H9 (cell line): ENCODE results near the gene PPARG. TPM values are rescaled to one million over a fixed set of nuclear protein-coding genes. Genes with fewer than 3 reads are reported as not detected.
A peak's percentile ranks its signal among the peaks of the same experiment; 100 is the strongest.

Source experiments
- DNase-seq: peaks from one replicate; pipeline ENCODE4 v3.0.0-alpha.2; 2017
- H2AFZ ChIP-seq: one replicate; pipeline ENCODE4 v1.6.1; 2013; ENCODE audit warnings: mild to moderate bottlenecking, low read length, control low read depth, moderate library complexity
- H2AK5ac ChIP-seq: 2 replicates; pipeline ENCODE4 v1.6.1; 2013; ENCODE audit warnings: low read length, control low read depth, mixed read lengths; ENCODE audit not compliant: insufficient read length
- H2BK120ac ChIP-seq: one replicate; pipeline ENCODE4 v1.6.1; 2013; ENCODE audit warnings: low read depth, mild to moderate bottlenecking, low read length, control low read depth, inconsistent platforms; ENCODE audit not compliant: poor library complexity, severe bottlenecking
- H2BK12ac ChIP-seq: 2 replicates; pipeline ENCODE4 v1.6.1; 2013; ENCODE audit warnings: low read length, control low read depth, mixed read lengths, low read depth; ENCODE audit not compliant: insufficient read length
- H2BK15ac ChIP-seq: 2 replicates; pipeline ENCODE4 v1.6.1; 2013; ENCODE audit warnings: low read depth, low read length, control low read depth
- H2BK20ac ChIP-seq: one replicate; pipeline ENCODE4 v1.6.1; 2013; ENCODE audit warnings: low read depth, mild to moderate bottlenecking, low read length, control low read depth, inconsistent platforms; ENCODE audit not compliant: poor library complexity, severe bottlenecking
- H2BK5ac ChIP-seq: 2 replicates; pipeline ENCODE4 v1.6.1; 2013; ENCODE audit warnings: low read length, control low read depth, mixed read lengths; ENCODE audit not compliant: insufficient read length
- H3K14ac ChIP-seq: 2 replicates; pipeline ENCODE4 v1.6.1; 2013; ENCODE audit warnings: low read length, control low read depth; ENCODE audit not compliant: insufficient read depth
- H3K18ac ChIP-seq: 2 replicates; pipeline ENCODE4 v1.6.1; 2013; ENCODE audit warnings: low read depth, mild to moderate bottlenecking, mixed read lengths, low read length, control low read depth; ENCODE audit not compliant: insufficient read length
- H3K23ac ChIP-seq: 2 replicates; pipeline ENCODE4 v1.6.1; 2013; ENCODE audit warnings: low read length, control low read depth, mixed read lengths, low read depth; ENCODE audit not compliant: insufficient read length
- H3K23me2 ChIP-seq: 2 replicates; pipeline ENCODE4 v1.6.1; 2013; ENCODE audit warnings: low read depth, mild to moderate bottlenecking, mixed read lengths, low read length, control low read depth; ENCODE audit not compliant: insufficient read length, poor library complexity, severe bottlenecking
- H3K27ac ChIP-seq: 2 replicates; pipeline ENCODE4 v1.5.1; 2013; ENCODE audit warnings: low read length, control low read depth, mixed read lengths, low read depth; ENCODE audit not compliant: insufficient read length
- H3K27me3 ChIP-seq: 2 replicates; pipeline ENCODE4 v1.6.1; 2013; ENCODE audit warnings: low read length, control low read depth, inconsistent platforms; ENCODE audit not compliant: insufficient read depth
- H3K4ac ChIP-seq: 2 replicates; pipeline ENCODE4 v1.6.1; 2013; ENCODE audit warnings: low read depth, mild to moderate bottlenecking, control low read depth, inconsistent platforms, low read length, moderate library complexity
- H3K4me1 ChIP-seq: 2 replicates; pipeline ENCODE4 v1.6.1; 2013; ENCODE audit warnings: low read length, control low read depth, inconsistent platforms; ENCODE audit not compliant: insufficient read depth
- H3K4me2 ChIP-seq: 2 replicates; pipeline ENCODE4 v1.6.1; 2013; ENCODE audit warnings: low read length, control low read depth, mixed read lengths; ENCODE audit not compliant: insufficient read length, insufficient read depth
- H3K56ac ChIP-seq: 2 replicates; pipeline ENCODE4 v1.6.1; 2013; ENCODE audit warnings: low read depth, mild to moderate bottlenecking, mixed read lengths, low read length, control low read depth; ENCODE audit not compliant: insufficient read length
- H3K79me1 ChIP-seq: 2 replicates; pipeline ENCODE4 v1.6.1; 2013; ENCODE audit warnings: low read depth, mild to moderate bottlenecking, moderate library complexity, low read length, control low read depth, inconsistent platforms; ENCODE audit not compliant: insufficient read depth, poor library complexity, severe bottlenecking
- H3K79me2 ChIP-seq: 2 replicates; pipeline ENCODE4 v1.6.1; 2013; ENCODE audit warnings: low read length, control low read depth, inconsistent platforms; ENCODE audit not compliant: insufficient read depth
- H3K9ac ChIP-seq: 2 replicates; pipeline ENCODE4 v1.6.1; 2013; ENCODE audit warnings: low read length, control low read depth, mixed read lengths; ENCODE audit not compliant: insufficient read length; ENCODE audit errors: extremely low read depth
- H3K9me3 ChIP-seq: one replicate; pipeline ENCODE4 v1.6.1; 2013; ENCODE audit warnings: low read depth, low read length, inconsistent platforms; ENCODE audit not compliant: control insufficient read depth
- H3T11ph ChIP-seq: one replicate; pipeline ENCODE4 v1.6.1; 2013; ENCODE audit warnings: mild to moderate bottlenecking, low read length, control low read depth, inconsistent platforms
- H4K20me1 ChIP-seq: one replicate; pipeline ENCODE4 v1.6.1; 2013; ENCODE audit not compliant: control insufficient read depth, insufficient read length, insufficient read depth
- H4K5ac ChIP-seq: 2 replicates; pipeline ENCODE4 v1.6.1; 2013; ENCODE audit warnings: low read depth, mild to moderate bottlenecking, mixed read lengths, low read length, control low read depth; ENCODE audit not compliant: insufficient read length
- H4K8ac ChIP-seq: replicated peaks from 2 replicates; pipeline ENCODE4 v1.6.1; 2013; ENCODE audit warnings: low read length, control low read depth, mixed read lengths, low read depth; ENCODE audit not compliant: insufficient read length
- H4K91ac ChIP-seq: 2 replicates; pipeline ENCODE4 v1.6.1; 2013; ENCODE audit warnings: low read depth, mild to moderate bottlenecking, moderate library complexity, mixed read lengths, low read length, control low read depth; ENCODE audit not compliant: insufficient read length
- H3K27ac Mint-ChIP-seq, 3 experiments: 2 replicates in 2 of 3; 3 replicates in 1 of 3; pipeline ENCODE4 v1.8.0; 2020 to 2021; ENCODE audit warnings: mixed read lengths in 3 of 3, mild to moderate bottlenecking in 1 of 3, moderate library complexity in 1 of 3
- H3K27me3 Mint-ChIP-seq: 2 replicates; pipeline ENCODE4 v1.8.0; 2021; ENCODE audit warnings: low read depth, mild to moderate bottlenecking, moderate library complexity, mixed read lengths
- H3K36me3 Mint-ChIP-seq, 3 experiments: 2 replicates in 2 of 3; 3 replicates in 1 of 3; pipeline ENCODE4 v1.8.0; 2020 to 2021; ENCODE audit warnings: low read depth in 3 of 3, mixed read lengths in 3 of 3; ENCODE audit not compliant: insufficient read depth in 1 of 3
- H3K4me1 Mint-ChIP-seq, 2 experiments: 2 replicates each; pipeline ENCODE4 v1.8.0; 2020; ENCODE audit warnings: mixed read lengths in 2 of 2
- H3K4me3 Mint-ChIP-seq, 2 experiments: 2 replicates in 1 of 2; 3 replicates in 1 of 2; pipeline ENCODE4 v1.8.0; 2020 to 2021; ENCODE audit warnings: mild to moderate bottlenecking in 2 of 2, mixed read lengths in 2 of 2, moderate library complexity in 1 of 2
- H3K9me3 Mint-ChIP-seq, 2 experiments: 2 replicates in 1 of 2; 3 replicates in 1 of 2; pipeline ENCODE4 v1.8.0; 2020; ENCODE audit warnings: mild to moderate bottlenecking in 2 of 2, mixed read lengths in 2 of 2, moderate library complexity in 1 of 2
- WGBS: extraction: QIAGEN DNeasy Blood & Tissue Kit; methylation state at CpG from one replicate; pipeline ENCODE4 v1.1.7; 2013; ENCODE audit warnings: missing lambda C conversion rate, low lambda C conversion rate, mixed read lengths; ENCODE audit not compliant: insufficient read length; ENCODE audit errors: extremely low coverage; 5-methylcytosine and 5-hydroxymethylcytosine counted together
- total RNA-seq: library from RNA; stranded (reverse); gene quantifications from 2 replicates; pipeline ENCODE4 v1.2.1, GENCODE V29; 2021
- TF ChIP-seq, protein P1 (sequence below): fragments of 200-600 bp; sonication (generic); conservative IDR thresholded peaks from 3 replicates; pipeline ENCODE4 v1.8.0; 2021; ENCODE audit warnings: antibody characterized with exemption, mild to moderate bottlenecking

PPARG gene
- total RNA-seq, 1 experiment from 2014 or later, result 0.42 TPM

DNA sequence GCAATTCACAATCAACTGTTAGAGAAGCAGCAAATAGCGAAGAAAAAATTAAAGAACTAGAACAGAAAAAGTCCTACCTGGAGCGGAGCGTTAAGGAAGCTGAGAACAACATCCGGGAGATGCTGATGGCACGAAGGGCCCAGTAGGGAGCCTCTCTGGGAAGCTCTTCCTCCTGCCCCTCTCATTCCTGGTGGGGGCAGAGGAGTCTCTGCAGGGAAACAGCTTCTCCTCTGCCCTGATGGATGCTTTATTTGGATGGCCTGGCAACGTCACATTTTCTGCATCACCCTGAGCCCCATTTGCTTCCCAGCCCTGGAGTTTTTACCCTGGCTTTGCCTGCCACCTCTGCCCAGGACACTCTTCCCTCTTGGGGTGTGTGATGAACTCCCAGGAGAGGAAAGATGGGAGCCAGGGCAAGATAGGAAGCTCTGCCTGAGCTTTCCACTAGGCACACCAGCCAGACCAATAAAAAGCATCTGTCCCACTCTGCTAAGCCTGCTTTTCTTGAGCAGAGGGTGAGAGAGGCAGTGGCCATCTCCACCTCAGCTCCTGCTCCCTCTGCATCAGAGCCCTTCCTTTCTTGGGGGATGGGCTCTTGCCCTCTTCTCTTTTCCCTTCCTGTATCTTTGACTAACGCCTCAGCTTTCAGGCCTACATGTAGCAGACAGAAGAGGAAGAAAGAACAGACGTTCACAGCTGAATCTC lies 39.4 kb downstream of the PPARG start:
- no peak overlapping the region for H2AK5ac ChIP-seq
- H2BK5ac ChIP-seq, result no peak overlapping the region
- no peaks in the 10 kb centered on the region for H3K9me3 ChIP-seq
- no peak overlapping the region for H3K4me2 ChIP-seq
- no peak overlapping the region for H3T11ph ChIP-seq
- no peak overlapping the region for H3K9ac ChIP-seq
- no peak overlapping the region for H4K5ac ChIP-seq
- no peaks in the 10 kb centered on the region for H3K36me3 Mint-ChIP-seq
- H3K4me1 Mint-ChIP-seq, result peaks cover 13% of the 10 kb centered on the region in 2 experiments
- no peak overlapping the region for H3K18ac ChIP-seq
- no peak for DNase-seq
- no peak overlapping the region for H3K14ac ChIP-seq
- H4K20me1 ChIP-seq, result no peaks in the 10 kb centered on the region
- no peak overlapping the region for H2BK15ac ChIP-seq
- no peaks in the 10 kb centered on the region for H3K79me1 ChIP-seq
- H2BK12ac ChIP-seq, result no peak overlapping the region
- H2BK120ac ChIP-seq, result no peak overlapping the region
- no peak overlapping the region for H2AFZ ChIP-seq
- no peak overlapping the region for H3K27ac Mint-ChIP-seq
- no peak overlapping the region for H3K4ac ChIP-seq
- H3K79me2 ChIP-seq, result no peaks in the 10 kb centered on the region
- no peaks in the 10 kb centered on the region for H3K9me3 Mint-ChIP-seq
- H4K8ac ChIP-seq, result peak overlapping the region; percentile 71
- no peaks in the 10 kb centered on the region for H3K27me3 Mint-ChIP-seq
- no peak overlapping the region for H4K91ac ChIP-seq
- WGBS, result no CpG with 5 or more reads among the region's 8 CpGs
- no peaks in the 10 kb centered on the region for H3K27me3 ChIP-seq
- H3K23me2 ChIP-seq, result no peaks in the 10 kb centered on the region
- H3K56ac ChIP-seq, result no peak overlapping the region
- H3K27ac ChIP-seq, result no peak overlapping the region
- no peak overlapping the region for H3K4me3 Mint-ChIP-seq
- H2BK20ac ChIP-seq, result no peak overlapping the region
- TF ChIP-seq, protein P1, sequence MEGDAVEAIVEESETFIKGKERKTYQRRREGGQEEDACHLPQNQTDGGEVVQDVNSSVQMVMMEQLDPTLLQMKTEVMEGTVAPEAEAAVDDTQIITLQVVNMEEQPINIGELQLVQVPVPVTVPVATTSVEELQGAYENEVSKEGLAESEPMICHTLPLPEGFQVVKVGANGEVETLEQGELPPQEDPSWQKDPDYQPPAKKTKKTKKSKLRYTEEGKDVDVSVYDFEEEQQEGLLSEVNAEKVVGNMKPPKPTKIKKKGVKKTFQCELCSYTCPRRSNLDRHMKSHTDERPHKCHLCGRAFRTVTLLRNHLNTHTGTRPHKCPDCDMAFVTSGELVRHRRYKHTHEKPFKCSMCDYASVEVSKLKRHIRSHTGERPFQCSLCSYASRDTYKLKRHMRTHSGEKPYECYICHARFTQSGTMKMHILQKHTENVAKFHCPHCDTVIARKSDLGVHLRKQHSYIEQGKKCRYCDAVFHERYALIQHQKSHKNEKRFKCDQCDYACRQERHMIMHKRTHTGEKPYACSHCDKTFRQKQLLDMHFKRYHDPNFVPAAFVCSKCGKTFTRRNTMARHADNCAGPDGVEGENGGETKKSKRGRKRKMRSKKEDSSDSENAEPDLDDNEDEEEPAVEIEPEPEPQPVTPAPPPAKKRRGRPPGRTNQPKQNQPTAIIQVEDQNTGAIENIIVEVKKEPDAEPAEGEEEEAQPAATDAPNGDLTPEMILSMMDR, result no peak
- H3K23ac ChIP-seq, result no peak overlapping the region
- no peaks in the 10 kb centered on the region; the same call in 1 of the 2 replicates for H3K4me1 ChIP-seq
